Kidney (tissue), 14 donors: ENCODE data around the gene ABLIM2. TPM values are rescaled to one million over a fixed set of nuclear protein-coding genes. Genes with fewer than 3 reads are reported as not detected.

Experiments used
- DNase-seq, 5 donors: peaks; one replicate each; pipeline ENCODE4 v3.0.0-alpha.2; 2013 to 2020
- FAIRE-seq: peaks from 2 replicates; lab custom pipeline; 2012; peaks lifted over from hg19 to GRCh38; lab: Jason Lieb, UNC
- H3K27ac ChIP-seq, 2 donors: one replicate each; pipeline ENCODE4 v1.7.0; 2013; ENCODE audit warnings: low read depth in 2 of 2, low read length in 2 of 2, inconsistent platforms in 1 of 2
- H3K27me3 ChIP-seq: one replicate; pipeline ENCODE4 v1.7.1; 2013; ENCODE audit warnings: low read length, inconsistent platforms; ENCODE audit not compliant: control insufficient read depth, insufficient read depth
- H3K36me3 ChIP-seq, 3 donors: one replicate each; pipeline versions ENCODE4 v1.7.0 to v1.7.1; 2013; ENCODE audit warnings: low read length in 3 of 3, control low read depth in 1 of 3, inconsistent platforms in 1 of 3; ENCODE audit not compliant: insufficient read depth in 3 of 3, control insufficient read depth in 2 of 3
- H3K4me1 ChIP-seq, 3 donors: one replicate each; pipeline versions ENCODE4 v1.7.0 to v1.7.1; 2013; ENCODE audit warnings: low read length in 3 of 3, inconsistent platforms in 1 of 3, low read depth in 1 of 3; ENCODE audit not compliant: control insufficient read depth in 2 of 3, insufficient read depth in 2 of 3
- H3K4me3 ChIP-seq, 3 donors: one replicate each; pipeline versions ENCODE4 v1.7.0 to v1.8.1; 2013; ENCODE audit warnings: low read length in 3 of 3, control low read depth in 1 of 3, inconsistent platforms in 1 of 3
- H3K9ac ChIP-seq, 3 donors: one replicate each; pipeline versions ENCODE4 v1.7.0 to v1.7.1; 2013; ENCODE audit warnings: low read length in 3 of 3, control low read depth in 1 of 3, inconsistent platforms in 1 of 3
- H3K9me3 ChIP-seq, 3 donors: one replicate each; pipeline versions ENCODE4 v1.7.0 to v1.7.1; 2013; ENCODE audit warnings: low read length in 3 of 3, control low read depth in 1 of 3, inconsistent platforms in 1 of 3; ENCODE audit not compliant: control insufficient read depth in 2 of 3, insufficient read depth in 1 of 3
- CTCF ChIP-seq: IDR thresholded peaks from 3 replicates; pipeline ENCODE4 v1.5.1; 2012; ENCODE audit warnings: mild to moderate bottlenecking, moderate library complexity, borderline replicate concordance; ENCODE audit not compliant: insufficient read depth; ENCODE audit errors: extremely low read depth
- intact Hi-C: fragments of 100-400 bp; cut with DNase I; formaldehyde crosslinking; loops from one replicate; pipeline ENCODE4 v1.11.1; 2022
- polyA plus RNA-seq: library from polyadenylated mRNA; stranded (reverse); fragments of 350-450 nt; fragmentation: Illumina TruSeq; extraction: RNeasy Lipid Tissue Mini Kit (QIAGEN cat#74804); gene quantifications from one replicate; pipeline ENCODE4 v1.2.3, GENCODE V29; 2014; ENCODE audit warnings: low read depth, low replicate concordance; ENCODE audit not compliant: insufficient read depth
- total RNA-seq: library from RNA; stranded (reverse); fragmentation: NEBNext Ultra II Directional; extraction: Animal tissue kit (Norgen Biotek cat#: 25700); gene quantifications from one replicate; pipeline ENCODE4 v1.2.1, GENCODE V29; 2021
- donor health status: control.
- donor health status: control.
- donor health status: control.
- donor health status: control.
- donor health status: control.
- donor health status: DM: yes; HTN: yes; CAD: no.
- donor health status: Normal renal cell carcinoma (clear cell type).

Gene ABLIM2
- total and polyA plus RNA-seq, 2 donors from 2014 or later: 9.5 to 23.3 TPM

- Histone ChIP-seq H3K27ac (no peak overlapping the region), H3K4me3 (no peak overlapping the region), H3K9ac (no peak overlapping the region), H3K27me3 (no peaks in the 10 kb centered on the region), H3K9me3 (no peaks in the 10 kb centered on the region), H3K4me1 (peaks cover 2 to 4% (median 3%) of the 10 kb centered on the region in 3 donors), H3K36me3 (no peaks in the 10 kb centered on the region)
- FAIRE-seq: no peak
- DNase-seq: no peak
- intact Hi-C loops: no loop called here
- TF ChIP-seq CTCF: no peak
These were observed 231.8 kb downstream of the ABLIM2 start for GRCh38 chr4:7926822-7927221.

- no peak overlapping the region for H3K27ac ChIP-seq
- no peak overlapping the region for H3K9ac ChIP-seq
- H3K9me3 ChIP-seq: no peaks in the 10 kb centered on the region
- H3K4me1 ChIP-seq: peaks cover 2 to 4% (median 3%) of the 10 kb centered on the region in 3 donors
- no peaks in the 10 kb centered on the region for H3K27me3 ChIP-seq
- intact Hi-C loops: no loop called here
- H3K36me3 ChIP-seq: no peaks in the 10 kb centered on the region
- FAIRE-seq (no peak), DNase-seq (no peak)
- TF ChIP-seq CTCF: no peak
- H3K4me3 ChIP-seq: no peak overlapping the region
These were observed 234.0 kb downstream of the ABLIM2 start for GRCh38 chr4:7924570-7924969.

- H3K4me3 ChIP-seq: no peak overlapping the region
- DNase-seq: no peak
- H3K9me3 ChIP-seq: no peaks in the 10 kb centered on the region
- H3K27ac ChIP-seq: no peak overlapping the region
- no peak for FAIRE-seq
- intact Hi-C loops: no loop called here
- no peaks in the 10 kb centered on the region for H3K36me3 ChIP-seq
- H3K9ac ChIP-seq: no peak overlapping the region
- TF ChIP-seq CTCF: no peak
- H3K27me3 ChIP-seq: no peaks in the 10 kb centered on the region
- H3K4me1 ChIP-seq: peaks cover 0 to 4% (median 0%) of the 10 kb centered on the region in 3 donors
These were observed 234.4 kb downstream of the ABLIM2 start for GRCh38 chr4:7924163-7924562.

GRCh38 chr4:7922466-7922865, 236.1 kb downstream of the ABLIM2 start:
- Histone ChIP-seq H3K36me3 (no peaks in the 10 kb centered on the region), H3K4me1 (peaks cover 0 to 4% (median 0%) of the 10 kb centered on the region in 3 donors), H3K27ac (no peak overlapping the region), H3K9ac (no peak overlapping the region), H3K27me3 (no peaks in the 10 kb centered on the region), H3K9me3 (no peaks in the 10 kb centered on the region), H3K4me3 (no peak overlapping the region)
- FAIRE-seq (no peak), DNase-seq (peak in 1 of 5 donors; percentile 11)
- intact Hi-C loops: no loop called here
- TF ChIP-seq CTCF: no peak
